NCI-H1694 (cell line): ENCODE measurements around the gene RILPL1.

Source experiments
- DNase-seq: peaks from one replicate; lab custom pipeline; 2025; lab: John Stamatoyannopoulos, UW

The RILPL1 gene

DNA sequence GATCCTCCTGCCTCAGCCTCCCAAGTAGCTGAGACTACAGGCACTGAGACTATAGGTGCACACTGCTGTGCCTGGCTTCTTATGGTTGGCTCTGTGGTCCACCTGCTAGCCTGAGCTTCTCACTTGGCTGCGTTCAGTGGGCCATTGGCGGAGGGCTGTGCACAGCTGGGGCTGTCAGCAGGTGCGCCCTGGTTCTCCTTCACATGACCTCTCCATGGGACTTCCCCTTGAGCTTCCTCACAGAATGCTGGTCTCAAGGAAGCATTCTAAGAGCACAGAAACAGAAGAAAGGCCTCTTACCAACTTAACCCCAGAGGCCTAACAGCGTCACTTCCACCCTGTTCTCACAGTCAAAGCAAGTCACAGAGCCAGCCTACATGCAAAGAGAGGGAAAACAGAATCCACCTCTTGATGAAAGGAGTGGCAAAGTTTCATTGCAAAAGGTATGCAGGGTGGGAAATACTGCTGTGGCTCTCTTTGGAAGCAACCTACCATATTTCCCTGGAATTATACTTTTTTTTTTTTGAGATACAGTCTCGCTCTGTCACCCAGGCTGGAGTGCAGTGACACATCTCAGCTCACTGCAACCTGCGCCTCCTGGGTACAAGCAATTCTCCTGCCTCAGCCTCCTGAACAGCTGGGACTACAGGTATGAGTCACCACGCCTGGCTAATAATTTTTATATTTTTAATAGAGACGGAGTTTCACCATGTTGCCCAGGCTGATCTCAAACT is 106.3 kb downstream of the RILPL1 start:
- no peak for DNase-seq

- DNase-seq: no peak
These were observed 112.2 kb downstream of the RILPL1 start for GRCh38 chr12:123421314-123421713.
